Spleen (tissue), 11 donors: ENCODE results near the gene PTPRM. TPM values are rescaled to one million over a fixed set of nuclear protein-coding genes. Genes with fewer than 3 reads are reported as not detected.

ENCODE experiments used
- DNase-seq: peaks from one replicate; pipeline ENCODE4 v3.0.0-alpha.2; 2020
- H3K27ac ChIP-seq, 8 donors: fragments of 200-600 bp; sonication (generic) in 7 of 8; 1 replicate in 4 of 8; 2 replicates in 4 of 8; pipeline versions ENCODE4 v1.5.0 to v1.8.0; 2016 to 2021; ENCODE audit warnings: inconsistent platforms in 4 of 8, mild to moderate bottlenecking in 4 of 8, moderate library complexity in 1 of 8
- H3K27me3 ChIP-seq, 7 donors: fragments of 200-600 bp; sonication (generic) in 6 of 7; replicated peaks in 1 of 7; 1 replicate in 4 of 7; 2 replicates in 3 of 7; pipeline versions ENCODE4 v1.5.0 to v1.8.0; 2016 to 2021; ENCODE audit warnings: inconsistent platforms in 3 of 7, mild to moderate bottlenecking in 1 of 7
- H3K36me3 ChIP-seq, 6 donors: fragments of 200-600 bp; sonication (generic) in 5 of 6; 1 replicate in 4 of 6; 2 replicates in 2 of 6; pipeline versions ENCODE4 v1.5.0 to v1.8.0; 2016 to 2021; ENCODE audit warnings: inconsistent platforms in 2 of 6
- H3K4me1 ChIP-seq, 6 donors: fragments of 200-600 bp; sonication (generic) in 5 of 6; 1 replicate in 3 of 6; 2 replicates in 3 of 6; pipeline versions ENCODE4 v1.5.0 to v1.8.0; 2016 to 2021; ENCODE audit warnings: inconsistent platforms in 3 of 6
- H3K4me3 ChIP-seq, 8 donors: fragments of 200-600 bp; sonication (generic) in 7 of 8; 1 replicate in 4 of 8; 2 replicates in 4 of 8; pipeline versions ENCODE4 v1.5.0 to v1.8.0; 2016 to 2021; ENCODE audit warnings: inconsistent platforms in 4 of 8, mild to moderate bottlenecking in 4 of 8, moderate library complexity in 2 of 8
- H3K9me3 ChIP-seq, 8 donors: fragments of 200-600 bp; sonication (generic) in 7 of 8; 1 replicate in 4 of 8; 2 replicates in 4 of 8; pipeline versions ENCODE4 v1.5.0 to v1.8.0; 2016 to 2021; ENCODE audit warnings: inconsistent platforms in 4 of 8
- POLR2A ChIP-seq, 3 donors: fragments of 450-650 bp; IDR thresholded peaks; one replicate each; pipeline ENCODE4 v1.5.1; 2017; ENCODE audit warnings: antibody characterized with exemption in 3 of 3, mild to moderate bottlenecking in 1 of 3
- POLR2AphosphoS5 ChIP-seq, 3 donors: sonication (generic); formaldehyde crosslinking; IDR thresholded peaks; one replicate each; pipeline ENCODE4 v1.5.1; 2017; ENCODE audit warnings: antibody characterized with exemption in 3 of 3
- WGBS, 5 donors: extraction: QIAGEN DNeasy Blood & Tissue Kit in 3 of 5; methylation state at CpG; one replicate each; pipeline versions ENCODE4 v1.1.5 to v1.1.7; 2013 to 2018; 5-methylcytosine and 5-hydroxymethylcytosine counted together
- intact Hi-C: fragments of 100-400 bp; cut with DNase I; formaldehyde crosslinking; loops from one replicate; pipeline ENCODE4 v1.15.0; 2023; ENCODE audit warnings: low total_unique reads
- polyA plus RNA-seq, 3 donors: library from polyadenylated mRNA; stranded (reverse); fragments of 200-250 nt; gene quantifications; one replicate each; pipeline ENCODE4 v1.2.1, GENCODE V29; 2013
- total RNA-seq, 7 donors: library from RNA; depleted of rRNA in 3 of 7; stranded (reverse); fragments of >200 nt in 3 of 7; fragmentation: NEBNext Ultra II Directional in 4 of 7; extraction: Animal tissue kit (Norgen Biotek cat#: 25700) in 4 of 7; gene quantifications; one replicate each; pipeline versions ENCODE4 v1.1.0 to v1.2.1, GENCODE V29; 2016 to 2021
- TF ChIP-seq, protein P1 (sequence below), 11 experiments: fragments of 200-600 bp in 7 of 11; fragments of 450-650 bp in 4 of 11; sonication (generic) in 4 of 11; IDR thresholded peaks in 8 of 11; conservative IDR thresholded peaks in 3 of 11; 1 replicate in 7 of 11; 2 replicates in 4 of 11; pipeline versions ENCODE4 v1.4.0 to v1.8.0; 2016 to 2021; ENCODE audit warnings: antibody characterized with exemption in 11 of 11, inconsistent platforms in 4 of 11, mild to moderate bottlenecking in 1 of 11
- donor health status: healthy with polysubstance abuse.
- donor health status: DM: no; HTN: no; CAD: no; lungs with moderate emphysema.
- donor health status: DM: no; HTN: no; CAD: no.
- donor health status: Bipolar disorder and iron deficiency.
- donor health status: healthy.
- donor health status: DM: no; HTN: no; CAD: no.
- donor health status: DM: yes; HTN: yes; CAD: no.

The PTPRM gene
- total and polyA plus RNA-seq, 10 donors, result 23.5 to 97.8 (median 62.8) TPM

DNA sequence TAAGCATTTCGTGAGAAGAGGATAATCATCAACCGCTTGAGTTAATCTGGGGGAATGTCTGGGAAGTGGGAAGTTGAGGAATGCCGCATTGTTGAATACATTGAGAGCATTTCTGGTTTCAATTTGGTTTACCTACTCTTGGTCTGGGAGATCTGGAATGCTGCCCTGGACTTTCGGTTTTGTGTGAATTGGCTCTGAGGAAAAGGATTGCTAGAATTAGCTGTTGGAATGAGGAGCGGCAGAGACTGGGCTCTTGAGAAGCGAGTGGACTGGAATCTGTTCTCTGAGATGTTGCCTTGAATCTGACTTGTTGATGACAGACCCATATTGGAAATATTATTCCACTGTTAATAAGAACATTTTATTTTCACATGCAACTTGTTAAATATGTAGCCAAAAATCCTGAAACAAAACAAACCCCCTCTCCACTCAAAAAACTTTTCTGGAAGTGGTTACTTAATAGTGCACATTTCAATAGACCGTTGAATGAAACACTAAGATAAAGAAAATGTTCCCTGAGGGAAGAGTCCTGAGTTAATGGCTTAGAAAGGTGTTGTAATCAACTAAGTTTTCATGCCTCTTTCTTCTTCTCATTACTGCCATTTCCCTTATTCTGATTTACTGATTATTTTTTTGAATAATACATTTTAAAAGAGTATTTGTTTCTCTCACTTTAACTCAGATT, 50.8 kb downstream of the PTPRM start:
- no peaks in the 10 kb centered on the region for H3K27me3 ChIP-seq
- 49 to 85% (median 74%) methylated on average over 7 of the region's 7 CpGs for WGBS, 5 donors
- H3K27ac ChIP-seq, result peak overlapping the region in 1 of 8 donors; percentile 1
- intact Hi-C loops, result no loop called here
- TF ChIP-seq, protein P1, sequence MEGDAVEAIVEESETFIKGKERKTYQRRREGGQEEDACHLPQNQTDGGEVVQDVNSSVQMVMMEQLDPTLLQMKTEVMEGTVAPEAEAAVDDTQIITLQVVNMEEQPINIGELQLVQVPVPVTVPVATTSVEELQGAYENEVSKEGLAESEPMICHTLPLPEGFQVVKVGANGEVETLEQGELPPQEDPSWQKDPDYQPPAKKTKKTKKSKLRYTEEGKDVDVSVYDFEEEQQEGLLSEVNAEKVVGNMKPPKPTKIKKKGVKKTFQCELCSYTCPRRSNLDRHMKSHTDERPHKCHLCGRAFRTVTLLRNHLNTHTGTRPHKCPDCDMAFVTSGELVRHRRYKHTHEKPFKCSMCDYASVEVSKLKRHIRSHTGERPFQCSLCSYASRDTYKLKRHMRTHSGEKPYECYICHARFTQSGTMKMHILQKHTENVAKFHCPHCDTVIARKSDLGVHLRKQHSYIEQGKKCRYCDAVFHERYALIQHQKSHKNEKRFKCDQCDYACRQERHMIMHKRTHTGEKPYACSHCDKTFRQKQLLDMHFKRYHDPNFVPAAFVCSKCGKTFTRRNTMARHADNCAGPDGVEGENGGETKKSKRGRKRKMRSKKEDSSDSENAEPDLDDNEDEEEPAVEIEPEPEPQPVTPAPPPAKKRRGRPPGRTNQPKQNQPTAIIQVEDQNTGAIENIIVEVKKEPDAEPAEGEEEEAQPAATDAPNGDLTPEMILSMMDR (IDR thresholded peaks at IDR 0.05 in 8 of 11, conservative IDR thresholded peaks at IDR 0.05 in 3 of 11), result no peak
- TF ChIP-seq POLR2AphosphoS5 (IDR thresholded peaks at IDR 0.05) (no peak), POLR2A (IDR thresholded peaks at IDR 0.05) (no peak)
- H3K36me3 ChIP-seq, result no peaks in the 10 kb centered on the region
- no peaks in the 10 kb centered on the region for H3K9me3 ChIP-seq
- H3K4me3 ChIP-seq, result peak overlapping the region in 1 of 8 donors; percentile 11
- H3K4me1 ChIP-seq, result peaks cover 0 to 12% (median 0%) of the 10 kb centered on the region in 6 donors
- no peak for DNase-seq

DNA sequence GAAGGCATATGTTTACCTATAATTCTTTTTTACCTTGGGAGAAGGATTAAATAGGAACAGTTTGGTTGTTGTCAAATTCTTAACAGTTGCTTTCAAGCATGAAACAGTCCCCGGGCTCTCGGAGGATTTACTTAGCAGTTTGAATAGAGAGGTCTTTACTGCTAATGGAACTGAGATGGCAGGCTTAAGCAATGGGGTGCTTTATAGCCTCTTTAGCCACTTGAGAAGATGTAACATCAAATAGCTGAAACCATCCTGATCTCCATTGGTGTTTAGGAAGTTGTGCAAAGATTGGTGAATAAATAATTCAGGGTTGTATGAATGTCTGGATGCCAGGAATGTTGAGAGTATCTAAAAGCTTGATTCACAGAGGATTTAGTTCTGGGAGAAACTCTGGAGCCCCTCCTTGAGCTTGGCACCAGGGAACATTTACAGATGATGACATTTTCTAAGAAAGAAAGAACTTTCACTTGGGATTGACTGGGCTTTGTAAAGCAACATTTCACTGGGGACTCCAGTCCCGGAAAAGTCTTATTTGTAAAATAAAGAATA, 51.9 kb downstream of the PTPRM start:
- DNase-seq, result no peak
- H3K4me1 ChIP-seq, result peaks cover 0 to 12% (median 0%) of the 10 kb centered on the region in 6 donors
- 88 to 99% (median 90%) methylated on average over 3 of the region's 3 CpGs for WGBS, 5 donors
- intact Hi-C loops, result no loop called here
- H3K27ac ChIP-seq, result no peak overlapping the region
- H3K9me3 ChIP-seq, result no peaks in the 10 kb centered on the region
- no peaks in the 10 kb centered on the region for H3K27me3 ChIP-seq
- H3K36me3 ChIP-seq, result no peaks in the 10 kb centered on the region
- no peak overlapping the region for H3K4me3 ChIP-seq
- TF ChIP-seq, protein P1 (IDR thresholded peaks at IDR 0.05 in 8 of 11, conservative IDR thresholded peaks at IDR 0.05 in 3 of 11), result no peak
- TF ChIP-seq POLR2A (IDR thresholded peaks at IDR 0.05) (no peak), POLR2AphosphoS5 (IDR thresholded peaks at IDR 0.05) (no peak)

DNA sequence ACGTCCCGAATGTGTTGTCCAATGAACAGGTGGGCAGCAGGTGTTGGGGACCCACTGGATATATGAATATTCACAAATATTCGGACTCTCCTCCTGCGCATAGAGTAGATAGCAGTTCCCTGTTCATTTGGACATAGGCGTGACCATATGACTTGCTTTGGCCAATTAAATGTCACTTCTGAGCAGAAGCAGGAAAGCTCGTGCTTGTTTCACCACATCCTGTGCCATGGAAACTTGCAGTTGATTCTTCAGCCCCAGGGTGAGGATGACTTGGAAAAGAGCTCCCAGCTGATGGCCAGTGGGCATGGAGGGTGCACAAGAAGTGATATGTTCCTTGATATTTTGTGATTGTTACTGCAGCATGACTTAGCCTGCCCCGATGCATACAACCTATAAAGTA, 52.6 kb downstream of the PTPRM start:
- TF ChIP-seq, protein P1 (IDR thresholded peaks at IDR 0.05 in 8 of 11, conservative IDR thresholded peaks at IDR 0.05 in 3 of 11), result no peak
- TF ChIP-seq POLR2AphosphoS5 (IDR thresholded peaks at IDR 0.05) (no peak), POLR2A (IDR thresholded peaks at IDR 0.05) (no peak)
- no peak for DNase-seq
- Histone ChIP-seq H3K4me3 (no peak overlapping the region), H3K27me3 (no peaks in the 10 kb centered on the region), H3K4me1 (peaks cover 0 to 12% (median 0%) of the 10 kb centered on the region in 6 donors), H3K27ac (no peak overlapping the region), H3K9me3 (no peaks in the 10 kb centered on the region), H3K36me3 (no peaks in the 10 kb centered on the region)
- intact Hi-C loops, result no loop called here
- 81 to 91% (median 85%) methylated on average over 7 of the region's 7 CpGs for WGBS, 5 donors

DNA sequence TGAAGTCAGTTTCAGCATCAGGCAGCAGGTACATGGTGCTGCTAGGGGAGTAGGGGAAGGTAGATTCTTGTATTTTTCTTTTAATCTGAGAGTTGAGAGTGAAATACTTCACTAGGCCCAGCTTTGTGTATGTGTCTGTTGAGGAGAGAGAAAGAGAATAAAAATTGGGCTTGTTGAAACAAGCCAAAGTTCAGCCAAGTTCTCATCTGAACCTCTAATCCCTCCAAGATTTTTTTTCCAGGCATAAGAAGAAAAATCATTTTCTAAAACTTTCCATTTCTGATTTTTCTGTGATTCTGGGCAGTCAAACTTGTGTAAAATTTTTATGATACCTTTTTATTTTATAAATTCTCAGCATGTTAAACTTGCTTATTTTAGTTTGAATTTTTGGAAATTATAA, 55.6 kb downstream of the PTPRM start:
- intact Hi-C loops, result no loop called here

More for the DNA sequence above, 55.6 kb downstream of the PTPRM start:
- H3K4me3 ChIP-seq, result no peak overlapping the region
- H3K27ac ChIP-seq, result no peak overlapping the region
- no peaks in the 10 kb centered on the region for H3K27me3 ChIP-seq
- H3K36me3 ChIP-seq, result no peaks in the 10 kb centered on the region
- no peak for DNase-seq
- TF ChIP-seq POLR2AphosphoS5 (IDR thresholded peaks at IDR 0.05), result no peak
- TF ChIP-seq POLR2A (IDR thresholded peaks at IDR 0.05), result no peak
- TF ChIP-seq, protein P1 (IDR thresholded peaks at IDR 0.05 in 8 of 11, conservative IDR thresholded peaks at IDR 0.05 in 3 of 11), result no peak
- H3K4me1 ChIP-seq, result peaks cover 0 to 21% (median 11%) of the 10 kb centered on the region in 6 donors
- no peaks in the 10 kb centered on the region for H3K9me3 ChIP-seq
